Body of pancreas (tissue), 4 donors: ENCODE results near the gene KRTAP4-8.

Experiments
- CTCF ChIP-seq, 7 experiments: fragments of 450-650 bp in 4 of 7; fragments of 200-600 bp in 3 of 7; sonication (generic) in 3 of 7; IDR thresholded peaks; one replicate each; pipeline ENCODE4 v1.5.1; 2016 to 2019; ENCODE audit warnings: antibody characterized with exemption in 7 of 7
- POLR2A ChIP-seq, 3 donors: fragments of 450-650 bp; IDR thresholded peaks; one replicate each; pipeline ENCODE4 v1.6.1; 2016; ENCODE audit warnings: antibody characterized with exemption in 3 of 3, mild to moderate bottlenecking in 2 of 3

GRCh38 chr17:41111151-41111885, 13.4 kb upstream of the KRTAP4-8 start:
- no peak for TF ChIP-seq CTCF (IDR thresholded peaks at IDR 0.05)
- no peak for TF ChIP-seq POLR2A (IDR thresholded peaks at IDR 0.05)
